Transverse colon (tissue), 4 donors: Measurements from ENCODE around the gene C6. TPM values are rescaled to one million over a fixed set of nuclear protein-coding genes. Genes with fewer than 3 reads are reported as not detected.

ENCODE experiments used
- DNase-seq: peaks from one replicate; pipeline ENCODE4 v3.0.0-alpha.2; 2019
- H3K27ac ChIP-seq, 4 donors: fragments of 200-600 bp; sonication (generic); 2 replicates each; pipeline ENCODE4 v1.5.1; 2016 to 2018; ENCODE audit warnings: inconsistent platforms in 4 of 4
- H3K27me3 ChIP-seq: fragments of 200-600 bp; sonication (generic); 2 replicates; pipeline ENCODE4 v1.5.1; 2017; ENCODE audit warnings: inconsistent platforms
- H3K36me3 ChIP-seq, 4 donors: fragments of 200-600 bp; sonication (generic); 2 replicates each; pipeline ENCODE4 v1.5.1; 2017 to 2019; ENCODE audit warnings: inconsistent platforms in 4 of 4
- H3K4me1 ChIP-seq, 4 donors: fragments of 200-600 bp; sonication (generic); 2 replicates each; pipeline ENCODE4 v1.5.1; 2017 to 2020; ENCODE audit warnings: inconsistent platforms in 4 of 4
- H3K4me3 ChIP-seq, 4 donors: fragments of 200-600 bp; sonication (generic); 1 replicate in 1 of 4; 2 replicates in 3 of 4; pipeline versions ENCODE4 v1.5.1 to v1.6.1; 2017 to 2019; ENCODE audit warnings: inconsistent platforms in 4 of 4
- H3K9me3 ChIP-seq, 2 donors: fragments of 200-600 bp; sonication (generic); 2 replicates each; pipeline ENCODE4 v1.5.1; 2017 to 2019; ENCODE audit warnings: inconsistent platforms in 2 of 2
- EP300 ChIP-seq: sonication (generic); formaldehyde crosslinking; IDR thresholded peaks from one replicate; pipeline ENCODE4 v1.6.1; 2017; ENCODE audit warnings: antibody characterized with exemption, low read depth
- POLR2A ChIP-seq: fragments of 450-650 bp; IDR thresholded peaks from one replicate; pipeline ENCODE4 v1.6.1; 2016; ENCODE audit warnings: antibody characterized with exemption, mild to moderate bottlenecking, moderate library complexity
- POLR2AphosphoS5 ChIP-seq, 3 donors: sonication (generic); formaldehyde crosslinking; IDR thresholded peaks; one replicate each; pipeline ENCODE4 v1.6.1; 2016; ENCODE audit warnings: antibody characterized with exemption in 3 of 3
- WGBS, 2 donors: methylation state at CpG; one replicate each; pipeline ENCODE4 v1.1.5; 2018; ENCODE audit warnings: low coverage in 1 of 2; 5-methylcytosine and 5-hydroxymethylcytosine counted together
- in situ Hi-C, 4 donors: fragments of 200-750 bp; cut with MboI; loops; one replicate each; pipeline versions ENCODE4 v1.15.0 to v1.15.1; 2017; ENCODE audit warnings: low sequenced_read_pairs in 3 of 4, low pct_ligation_motif_present in 1 of 4, low pct_unique_long_range_greater_than_20kb in 1 of 4
- intact Hi-C: fragments of 100-400 bp; cut with DNase I; formaldehyde crosslinking; loops from one replicate; pipeline ENCODE4 v1.15.1; 2023; ENCODE audit warnings: low total_unique reads
- total RNA-seq, 4 donors: library from RNA; depleted of rRNA; stranded (reverse); fragments of >200 nt; gene quantifications; one replicate each; pipeline ENCODE4 v1.1.0, GENCODE V29; 2016
- TF ChIP-seq, protein P1 (sequence below), 5 experiments: fragments of 200-600 bp in 3 of 5; fragments of 450-650 bp in 2 of 5; sonication (generic) in 3 of 5; IDR thresholded peaks; 1 replicate in 2 of 5; 2 replicates in 3 of 5; pipeline ENCODE4 v1.5.1; 2016 to 2017; ENCODE audit warnings: antibody characterized with exemption in 5 of 5, inconsistent platforms in 3 of 5, mild to moderate bottlenecking in 2 of 5, moderate library complexity in 1 of 5

Gene C6
- total RNA-seq, 4 donors from 2014 or later: 1.9 to 2.2 (median 2.0) TPM; not detected in 1

DNA sequence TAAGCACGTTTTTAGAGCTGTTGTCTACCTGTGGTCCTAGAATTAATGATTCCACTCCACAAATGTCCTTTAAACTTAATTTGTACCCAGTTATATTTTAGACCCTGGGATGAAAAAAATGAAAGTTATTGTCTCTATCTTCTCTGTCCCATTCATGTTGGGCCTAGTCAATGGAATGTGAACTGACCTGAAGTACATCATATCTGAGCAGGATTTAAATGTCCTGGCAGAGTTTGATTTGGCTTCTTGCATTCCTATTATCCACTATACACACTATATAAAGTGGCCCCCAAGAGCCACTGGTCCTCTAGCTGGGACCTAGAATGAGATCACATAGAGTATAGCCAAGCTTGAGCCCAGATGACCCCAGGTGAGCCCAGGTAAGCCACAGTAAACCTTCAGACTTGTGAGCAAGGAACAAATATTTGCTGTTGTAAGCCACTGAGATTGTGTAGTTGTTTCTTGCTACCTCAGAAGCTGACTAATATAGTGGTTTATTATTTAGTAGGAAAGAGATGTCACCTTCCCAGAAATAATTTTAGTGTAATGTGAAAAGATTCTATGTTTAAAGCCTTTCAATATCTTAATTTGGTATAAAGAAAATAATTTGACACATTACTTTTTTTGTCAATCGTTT lies 37.1 kb upstream of the C6 start:
- H3K9me3 ChIP-seq: no peaks in the 10 kb centered on the region
- no peaks in the 10 kb centered on the region for H3K4me1 ChIP-seq
- intact Hi-C loops: no loop called here
- TF ChIP-seq POLR2AphosphoS5 (IDR thresholded peaks at IDR 0.05): no peak
- TF ChIP-seq, protein P1, sequence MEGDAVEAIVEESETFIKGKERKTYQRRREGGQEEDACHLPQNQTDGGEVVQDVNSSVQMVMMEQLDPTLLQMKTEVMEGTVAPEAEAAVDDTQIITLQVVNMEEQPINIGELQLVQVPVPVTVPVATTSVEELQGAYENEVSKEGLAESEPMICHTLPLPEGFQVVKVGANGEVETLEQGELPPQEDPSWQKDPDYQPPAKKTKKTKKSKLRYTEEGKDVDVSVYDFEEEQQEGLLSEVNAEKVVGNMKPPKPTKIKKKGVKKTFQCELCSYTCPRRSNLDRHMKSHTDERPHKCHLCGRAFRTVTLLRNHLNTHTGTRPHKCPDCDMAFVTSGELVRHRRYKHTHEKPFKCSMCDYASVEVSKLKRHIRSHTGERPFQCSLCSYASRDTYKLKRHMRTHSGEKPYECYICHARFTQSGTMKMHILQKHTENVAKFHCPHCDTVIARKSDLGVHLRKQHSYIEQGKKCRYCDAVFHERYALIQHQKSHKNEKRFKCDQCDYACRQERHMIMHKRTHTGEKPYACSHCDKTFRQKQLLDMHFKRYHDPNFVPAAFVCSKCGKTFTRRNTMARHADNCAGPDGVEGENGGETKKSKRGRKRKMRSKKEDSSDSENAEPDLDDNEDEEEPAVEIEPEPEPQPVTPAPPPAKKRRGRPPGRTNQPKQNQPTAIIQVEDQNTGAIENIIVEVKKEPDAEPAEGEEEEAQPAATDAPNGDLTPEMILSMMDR (IDR thresholded peaks at IDR 0.05): no peak
- TF ChIP-seq POLR2A: no peak
- TF ChIP-seq EP300: no peak
- H3K36me3 ChIP-seq: no peaks in the 10 kb centered on the region
- H3K27ac ChIP-seq: no peak overlapping the region
- H3K4me3 ChIP-seq: no peak overlapping the region
- WGBS, 2 donors: 77 to 85% methylated on average over 2 of the region's 2 CpGs
- H3K27me3 ChIP-seq: no peaks in the 10 kb centered on the region
- no peak for DNase-seq
- in situ Hi-C loops: no loop called here

DNA sequence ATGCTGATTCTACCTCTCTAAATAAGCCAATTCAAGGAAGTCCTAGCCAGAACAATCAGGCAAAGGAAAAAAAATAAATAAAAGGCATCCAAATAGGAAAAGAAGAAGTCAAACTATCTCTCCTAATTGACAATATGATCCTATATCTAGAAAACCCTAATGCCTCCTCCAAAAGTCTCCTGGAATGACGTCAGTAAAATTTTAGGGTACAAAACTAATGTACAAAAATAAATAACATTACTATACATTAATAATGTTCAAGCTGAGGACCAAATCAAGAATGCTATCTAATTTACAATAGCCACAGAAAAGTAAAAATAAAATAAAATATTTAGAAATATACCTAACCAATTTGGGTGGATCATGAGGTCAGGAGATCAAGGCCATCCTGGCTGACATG lies 33.8 kb upstream of the C6 start:
- 42 to 77% methylated on average over 1 of the region's 1 CpG for WGBS, 2 donors
- no peak overlapping the region for H3K27ac ChIP-seq
- H3K27me3 ChIP-seq: no peaks in the 10 kb centered on the region
- no peaks in the 10 kb centered on the region for H3K36me3 ChIP-seq
- TF ChIP-seq POLR2A: no peak
- TF ChIP-seq, protein P1 (IDR thresholded peaks at IDR 0.05): no peak
- no peak for TF ChIP-seq EP300
- no peak for TF ChIP-seq POLR2AphosphoS5 (IDR thresholded peaks at IDR 0.05)
- no peak for DNase-seq
- no peaks in the 10 kb centered on the region for H3K4me1 ChIP-seq
- H3K9me3 ChIP-seq: no peaks in the 10 kb centered on the region
- H3K4me3 ChIP-seq: no peak overlapping the region
- intact Hi-C loops: no loop called here
- in situ Hi-C loops: no loop called here

DNA sequence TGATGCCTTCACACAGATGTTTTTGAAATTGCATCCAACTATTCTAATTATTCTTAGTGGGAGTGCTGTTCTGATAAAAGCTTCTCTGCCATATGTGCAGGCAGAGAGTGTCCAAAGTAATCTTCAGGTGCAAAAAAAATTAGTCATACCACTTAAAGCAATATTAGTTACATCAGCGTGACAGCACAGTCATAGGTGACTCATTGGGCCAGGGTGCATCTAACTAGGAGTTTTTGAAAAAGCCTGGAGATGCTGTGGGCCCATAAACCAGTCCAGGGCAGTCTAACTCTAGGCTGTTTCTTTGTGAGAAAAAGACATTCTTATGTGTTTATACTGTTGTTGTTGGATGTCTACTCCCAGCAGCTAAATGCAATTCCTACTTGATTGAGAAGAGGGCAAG lies 33.0 kb upstream of the C6 start:
- H3K27me3 ChIP-seq: no peaks in the 10 kb centered on the region
- 74 to 100% methylated on average over 1 of the region's 1 CpG for WGBS, 2 donors
- H3K27ac ChIP-seq: no peak overlapping the region
- H3K4me3 ChIP-seq: no peak overlapping the region
- TF ChIP-seq, protein P1 (IDR thresholded peaks at IDR 0.05): no peak
- TF ChIP-seq POLR2A (no peak), EP300 (no peak), POLR2AphosphoS5 (IDR thresholded peaks at IDR 0.05) (no peak)
- no peaks in the 10 kb centered on the region for H3K36me3 ChIP-seq
- intact Hi-C loops: no loop called here
- H3K9me3 ChIP-seq: no peaks in the 10 kb centered on the region
- DNase-seq: no peak
- no peaks in the 10 kb centered on the region for H3K4me1 ChIP-seq
- in situ Hi-C loops: no loop called here

DNA sequence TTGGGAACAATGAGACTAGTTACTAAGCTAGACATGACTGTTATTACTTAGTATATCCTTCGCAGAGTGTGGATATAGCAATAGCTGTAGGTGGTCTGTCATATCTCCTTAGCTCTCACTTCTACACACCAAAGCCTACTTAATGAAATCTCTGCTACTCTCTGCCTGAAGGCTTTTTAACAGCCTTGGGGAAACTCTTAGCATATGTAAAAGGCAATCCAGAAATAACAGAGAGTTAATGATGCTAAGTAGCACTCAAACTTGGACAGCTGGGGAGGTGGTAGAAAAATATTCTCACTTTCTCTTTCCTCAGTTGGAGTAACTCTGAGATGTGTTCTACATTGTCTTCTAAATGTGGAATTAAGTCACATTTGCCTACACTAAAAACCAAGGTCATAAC lies 30.2 kb upstream of the C6 start:
- DNase-seq: no peak
- Histone ChIP-seq H3K4me3 (no peak overlapping the region), H3K36me3 (no peaks in the 10 kb centered on the region), H3K4me1 (no peaks in the 10 kb centered on the region), H3K27ac (no peak overlapping the region), H3K9me3 (no peaks in the 10 kb centered on the region), H3K27me3 (no peaks in the 10 kb centered on the region)
- intact Hi-C loops (no loop called here), in situ Hi-C loops (no loop called here)
- 89 to 100% methylated on average over 1 of the region's 1 CpG for WGBS, 2 donors
- TF ChIP-seq POLR2AphosphoS5 (IDR thresholded peaks at IDR 0.05): no peak
- TF ChIP-seq, protein P1 (IDR thresholded peaks at IDR 0.05): no peak
- TF ChIP-seq POLR2A: no peak
- no peak for TF ChIP-seq EP300
